HT1080 (cell line): ENCODE data around the gene GADD45G. TPM values are rescaled to one million over a fixed set of nuclear protein-coding genes. Genes with fewer than 3 reads are reported as not detected.
A peak's percentile ranks its signal among the peaks of the same experiment; 100 is the strongest.

ENCODE experiments used
- DNase-seq: peaks from one replicate; pipeline ENCODE4 v3.0.0-alpha.2; 2015; ENCODE audit warnings: low read depth
- total RNA-seq: library from RNA; depleted of rRNA; stranded (reverse); fragments of >200 nt; shearing (Covaris generic); gene quantifications from 2 replicates; pipeline ENCODE4 v1.2.3, GENCODE V29; 2014

GADD45G gene
- total RNA-seq, 1 experiment from 2014 or later: not detected

GRCh38 chr9:89592213-89592815 lies 12.5 kb upstream of the GADD45G start:
- DNase-seq: no peak

- peak; percentile 45 for DNase-seq
These were observed 11.7 kb upstream of the GADD45G start for GRCh38 chr9:89592963-89593726.

DNA sequence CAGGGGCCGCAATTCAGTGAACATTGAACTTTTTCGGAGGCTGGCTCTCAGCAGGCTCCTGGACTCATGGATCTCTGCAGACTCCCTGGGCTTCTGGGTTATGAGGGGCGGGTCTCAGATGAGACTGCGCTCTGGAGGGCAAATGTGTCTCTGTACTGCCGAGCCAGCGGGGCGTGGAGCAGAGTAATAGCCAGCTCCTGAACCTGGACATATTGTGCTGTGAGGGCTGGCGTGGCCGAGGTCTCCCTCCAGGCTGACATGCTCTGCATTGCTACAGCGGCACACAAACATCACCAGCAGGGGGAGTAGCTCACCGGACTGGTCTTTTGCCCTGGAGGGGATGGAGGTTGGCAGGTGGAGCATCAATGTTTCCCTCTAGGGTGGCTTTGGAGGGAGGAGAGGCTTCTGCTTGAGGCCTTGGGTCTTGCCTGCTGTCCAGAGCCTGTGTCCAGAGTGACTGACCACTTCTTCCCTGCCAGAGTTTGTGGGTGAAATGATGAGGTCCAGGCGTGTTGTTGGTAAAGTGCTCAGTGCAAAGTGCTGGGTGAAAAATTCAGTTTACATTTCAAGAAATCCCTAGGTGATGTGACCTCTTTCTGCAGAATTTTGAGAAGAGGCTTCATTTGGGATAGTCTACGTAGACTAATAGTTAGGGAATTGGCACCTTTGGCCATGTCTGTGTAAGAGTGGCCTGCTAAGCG lies 10.9 kb upstream of the GADD45G start:
- peak; percentile 11 for DNase-seq

GRCh38 chr9:89594811-89595550 lies 9.8 kb upstream of the GADD45G start:
- no peak for DNase-seq

- no peak for DNase-seq
These were observed 9.2 kb upstream of the GADD45G start for GRCh38 chr9:89595646-89596045.

DNA sequence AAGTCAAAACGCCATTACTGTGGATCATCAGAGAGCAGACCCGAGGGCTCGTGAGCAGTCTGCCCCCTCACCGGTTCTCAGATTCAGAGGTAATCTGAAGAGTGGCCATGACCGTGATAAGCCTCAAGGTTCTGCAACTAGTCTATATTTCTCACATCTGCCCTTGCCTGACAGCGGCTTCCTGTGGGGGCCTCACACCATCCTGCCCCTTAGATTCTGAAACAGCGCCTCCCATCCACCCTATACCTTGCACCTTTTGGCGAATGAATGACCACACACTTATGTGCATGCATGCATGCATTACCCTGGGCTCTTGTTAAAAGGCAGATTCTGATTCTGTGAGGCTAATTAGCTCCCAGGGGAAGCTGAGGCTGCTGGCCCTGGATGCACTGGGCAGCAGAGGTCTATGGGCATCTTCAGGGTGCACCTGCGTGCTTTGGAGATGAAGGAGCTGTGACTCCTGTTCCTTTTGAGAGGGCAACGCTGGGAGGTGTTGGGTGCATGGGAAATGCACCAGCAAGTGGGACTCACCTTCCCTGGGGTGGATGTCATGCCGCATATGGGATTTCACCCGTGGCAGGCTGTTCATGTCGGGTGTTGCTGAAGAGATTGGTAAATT lies 7.8 kb upstream of the GADD45G start:
- DNase-seq: no peak

- peak; percentile 44 for DNase-seq
These were observed 7.0 kb upstream of the GADD45G start for GRCh38 chr9:89597711-89598362.

DNA sequence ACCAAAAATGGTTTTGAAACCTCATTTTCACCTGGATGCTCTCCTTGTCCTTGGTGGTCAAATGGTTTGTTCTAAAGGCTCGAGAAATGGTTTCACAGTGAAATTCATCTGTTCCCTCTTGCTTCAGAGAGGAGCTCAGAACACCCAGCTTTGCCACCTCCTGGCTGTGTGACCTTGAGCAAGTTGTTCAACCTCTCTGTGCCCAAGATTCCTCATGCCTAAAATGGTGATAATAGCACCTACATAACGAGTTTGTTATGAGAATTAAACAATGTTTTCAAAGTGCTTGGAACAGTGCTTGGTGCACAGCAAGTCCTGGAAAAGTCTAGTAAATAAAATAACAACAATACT lies 6.5 kb upstream of the GADD45G start:
- no peak for DNase-seq

DNA sequence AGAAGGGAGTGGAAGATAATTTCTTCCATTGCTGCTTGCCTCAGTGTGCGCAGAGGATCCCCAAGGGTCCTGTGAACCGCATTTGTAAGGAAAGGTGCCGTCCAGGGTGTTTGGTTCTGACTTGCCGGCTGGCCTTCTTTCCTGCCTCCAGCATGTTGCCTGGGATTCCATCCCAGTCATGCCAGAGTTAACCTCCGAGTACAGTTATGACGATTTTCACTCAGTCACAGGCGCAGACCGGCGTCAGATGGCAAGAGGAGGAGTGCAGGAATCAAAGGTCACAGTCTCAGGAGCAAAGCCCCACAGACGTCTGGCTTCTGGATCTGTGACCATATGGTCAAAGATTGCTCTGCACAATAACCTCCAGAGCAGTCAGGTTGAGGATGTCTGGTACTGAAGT lies 5.9 kb upstream of the GADD45G start:
- DNase-seq: no peak

GRCh38 chr9:89600831-89601230 lies 4.0 kb upstream of the GADD45G start:
- DNase-seq: no peak

GRCh38 chr9:89601306-89601705 lies 3.5 kb upstream of the GADD45G start:
- DNase-seq: no peak

DNA sequence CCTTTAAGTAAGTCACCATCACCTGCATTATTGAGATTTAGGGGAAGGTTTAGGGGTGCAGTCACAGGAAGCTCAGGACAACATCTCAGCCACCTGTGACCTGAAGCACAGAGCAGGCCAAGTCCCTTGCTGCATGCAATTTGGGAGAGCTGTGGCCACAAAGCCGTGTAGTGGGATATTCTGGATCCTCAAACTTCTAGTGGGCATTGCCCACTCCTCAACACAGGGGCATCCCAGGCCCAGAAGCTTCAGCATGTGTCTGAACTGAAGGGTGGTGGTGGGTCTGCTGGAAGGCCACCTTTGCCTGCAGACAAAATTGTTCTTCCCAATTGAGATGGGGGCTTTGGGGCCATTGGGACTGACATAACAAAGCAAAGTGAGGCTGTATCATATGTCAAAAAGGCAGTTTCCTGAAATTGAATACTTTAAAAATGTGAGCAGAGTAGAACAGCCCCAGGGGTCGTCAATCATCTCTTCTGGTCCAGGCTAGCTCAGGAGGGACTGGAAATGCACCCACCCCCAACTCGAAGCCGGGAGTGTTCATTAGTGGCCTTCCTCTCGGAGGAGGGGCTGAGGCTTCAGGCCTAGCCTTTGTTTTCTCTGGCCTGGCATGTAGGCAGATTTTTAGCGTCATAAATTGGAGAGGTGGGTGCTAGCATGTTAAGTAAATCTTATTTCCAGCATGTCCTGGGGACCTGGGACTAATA lies 2.8 kb upstream of the GADD45G start:
- no peak for DNase-seq

- DNase-seq: peak; percentile 67
These were observed 1.6 kb upstream of the GADD45G start for GRCh38 chr9:89602978-89603766.

DNA sequence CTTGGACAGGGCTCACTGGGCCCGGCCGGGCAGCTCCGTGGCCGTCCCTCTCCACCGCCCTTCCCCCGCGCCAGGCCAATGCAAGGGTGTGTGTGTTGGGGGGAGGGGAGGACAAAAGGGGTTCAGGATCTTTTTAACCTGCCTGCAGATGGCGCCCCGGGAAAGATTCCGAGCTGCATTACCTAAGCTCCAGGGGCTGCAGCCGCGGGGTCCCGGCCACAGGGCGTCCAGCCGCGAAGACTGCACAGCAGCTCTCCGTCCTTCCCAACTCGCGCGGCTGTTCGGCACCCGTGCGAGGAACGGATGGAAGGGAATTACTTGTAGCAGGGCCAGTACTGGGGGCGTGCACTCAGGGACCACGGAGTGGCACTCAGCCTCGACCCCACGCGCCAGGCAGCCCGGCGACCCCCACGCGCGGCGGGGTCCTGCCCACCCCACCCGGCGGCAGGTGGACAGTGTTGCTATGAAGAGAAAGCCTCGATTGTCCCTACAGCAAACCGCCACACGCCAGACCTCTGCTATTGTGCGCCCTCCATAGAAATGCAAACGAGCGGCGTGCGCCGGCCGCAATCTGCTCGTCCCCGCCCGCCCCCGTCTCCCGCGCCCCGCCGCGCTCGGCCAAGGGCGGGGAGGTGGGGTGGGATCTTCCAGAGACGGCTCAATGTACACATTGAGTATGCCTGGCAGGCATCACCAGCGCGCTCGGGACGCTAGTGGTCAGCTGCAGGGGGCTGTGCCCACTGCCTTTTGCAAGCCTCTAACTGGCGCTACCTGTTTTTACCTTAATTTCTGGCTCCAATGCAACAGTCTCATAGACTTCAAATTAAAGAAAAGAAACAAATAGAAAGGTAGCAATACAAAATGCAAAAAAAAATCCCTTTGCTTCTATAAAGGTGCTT lies 796 bp upstream of the GADD45G start:
- DNase-seq: peak; percentile 7

- no peak for DNase-seq
These were observed 745 bp downstream of the GADD45G start for GRCh38 chr9:89605465-89606048.

DNA sequence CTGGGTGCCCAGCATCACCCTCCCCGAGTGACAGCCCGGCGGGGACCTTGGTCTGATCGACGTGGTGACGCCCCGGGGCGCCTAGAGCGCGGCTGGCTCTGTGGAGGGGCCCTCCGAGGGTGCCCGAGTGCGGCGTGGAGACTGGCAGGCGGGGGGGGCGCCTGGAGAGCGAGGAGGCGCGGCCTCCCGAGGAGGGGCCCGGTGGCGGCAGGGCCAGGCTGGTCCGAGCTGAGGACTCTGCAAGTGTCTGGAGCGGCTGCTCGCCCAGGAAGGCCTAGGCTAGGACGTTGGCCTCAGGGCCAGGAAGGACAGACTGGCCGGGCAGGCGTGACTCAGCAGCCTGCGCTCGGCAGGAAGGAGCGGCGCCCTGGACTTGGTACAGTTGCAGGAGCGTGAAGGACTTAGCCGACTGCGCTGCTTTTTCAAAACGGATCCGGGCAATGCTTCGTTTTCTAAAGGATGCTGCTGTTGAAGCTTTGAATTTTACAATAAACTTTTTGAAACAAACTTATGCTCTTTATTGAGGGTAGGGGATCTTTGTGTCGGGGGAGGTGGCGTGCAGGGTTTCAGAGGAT lies 1.3 kb downstream of the GADD45G start:
- peak; percentile 17 for DNase-seq

- DNase-seq: peak; percentile 47
These were observed 2.0 kb downstream of the GADD45G start for GRCh38 chr9:89606624-89607311.
